Muscle of leg (tissue), 11 donors: ENCODE measurements around the gene B9D1. TPM values are rescaled to one million over a fixed set of nuclear protein-coding genes. Genes with fewer than 3 reads are reported as not detected.

Experiments used
- DNase-seq: peaks from one replicate; pipeline ENCODE4 v3.0.0; 2013
- H3K27ac ChIP-seq: one replicate; pipeline ENCODE4 v1.5.1; 2013; ENCODE audit warnings: mild to moderate bottlenecking, low read length, control low read depth
- H3K27me3 ChIP-seq: one replicate; pipeline ENCODE4 v1.6.1; 2013; ENCODE audit warnings: low read length; ENCODE audit not compliant: control insufficient read depth, insufficient read depth
- H3K36me3 ChIP-seq: one replicate; pipeline ENCODE4 v1.6.1; 2013; ENCODE audit warnings: low read length; ENCODE audit not compliant: control insufficient read depth, insufficient read depth
- H3K4me1 ChIP-seq: one replicate; pipeline ENCODE4 v1.6.1; 2013; ENCODE audit warnings: low read length; ENCODE audit not compliant: control insufficient read depth, insufficient read depth
- H3K4me3 ChIP-seq: one replicate; pipeline ENCODE4 v1.5.1; 2013; ENCODE audit warnings: low read length, control low read depth
- H3K9me3 ChIP-seq: replicated peaks from 2 replicates; pipeline ENCODE4 v1.6.1; 2013; ENCODE audit warnings: low read depth, low read length; ENCODE audit not compliant: control insufficient read depth
- WGBS: methylation state at CpG from one replicate; pipeline ENCODE4 v1.1.5; 2013; ENCODE audit warnings: missing lambda C conversion rate; ENCODE audit not compliant: insufficient coverage; 5-methylcytosine and 5-hydroxymethylcytosine counted together
- polyA plus RNA-seq, 8 donors: library from polyadenylated mRNA; unstranded; fragments of 120-200 nt; gene quantifications; one replicate each; pipeline versions ENCODE4 v1.2.1 to v1.2.3, GENCODE V29; 2013; ENCODE audit warnings: inconsistent platforms in 1 of 8, low replicate concordance in 1 of 8; ENCODE audit not compliant: insufficient read length in 8 of 8, insufficient read depth in 1 of 8
- total RNA-seq: library from RNA; stranded (reverse); fragments of 120-200 nt; gene quantifications from one replicate; pipeline ENCODE4 v1.2.4, GENCODE V29; 2013

B9D1 gene
- total and polyA plus RNA-seq, 9 donors = 5.7 to 9.7 (median 6.7) TPM

GRCh38 chr17:19338031-19338990 is 24.2 kb downstream of the B9D1 start:
- 94% methylated on average over 3 of the region's 7 CpGs for WGBS
- no peak overlapping the region for H3K27ac ChIP-seq
- H3K4me3 ChIP-seq = no peak overlapping the region
- DNase-seq = no peak
- H3K9me3 ChIP-seq = no peaks in the 10 kb centered on the region
- H3K36me3 ChIP-seq = peaks cover 27% of the 10 kb centered on the region
- H3K27me3 ChIP-seq = no peaks in the 10 kb centered on the region
- peaks cover 24% of the 10 kb centered on the region for H3K4me1 ChIP-seq

DNA sequence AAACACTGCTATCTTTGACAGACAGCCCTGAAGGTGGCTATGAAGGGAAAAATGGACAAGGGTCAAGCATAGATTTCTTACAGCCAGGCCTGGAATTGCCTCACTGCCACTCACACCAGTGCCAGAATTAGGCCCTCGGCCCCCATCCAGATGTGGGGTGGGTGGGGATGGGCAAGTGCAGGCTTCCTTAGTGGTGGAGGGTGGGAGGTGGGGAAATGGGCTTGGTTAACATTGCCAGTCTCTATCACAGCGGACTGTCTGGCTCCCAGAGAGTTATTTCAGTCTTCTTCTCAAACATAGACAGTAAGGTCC is 24.9 kb downstream of the B9D1 start:
- no CpG with 5 or more reads among the region's 2 CpGs for WGBS
- H3K36me3 ChIP-seq = peaks cover 31% of the 10 kb centered on the region
- no peak for DNase-seq
- no peaks in the 10 kb centered on the region for H3K27me3 ChIP-seq
- no peak overlapping the region for H3K4me3 ChIP-seq
- H3K4me1 ChIP-seq = peaks cover 25% of the 10 kb centered on the region
- no peaks in the 10 kb centered on the region for H3K9me3 ChIP-seq
- no peak overlapping the region for H3K27ac ChIP-seq

- DNase-seq = no peak
- H3K4me1 ChIP-seq = peaks cover 25% of the 10 kb centered on the region
- no peak overlapping the region for H3K4me3 ChIP-seq
- 62% methylated on average over 16 of the region's 21 CpGs for WGBS
- no peaks in the 10 kb centered on the region for H3K9me3 ChIP-seq
- no peak overlapping the region for H3K27ac ChIP-seq
- peaks cover 36% of the 10 kb centered on the region for H3K36me3 ChIP-seq
- no peaks in the 10 kb centered on the region for H3K27me3 ChIP-seq
Measured at GRCh38 chr17:19336938-19337711, 25.4 kb downstream of the B9D1 start.

DNA sequence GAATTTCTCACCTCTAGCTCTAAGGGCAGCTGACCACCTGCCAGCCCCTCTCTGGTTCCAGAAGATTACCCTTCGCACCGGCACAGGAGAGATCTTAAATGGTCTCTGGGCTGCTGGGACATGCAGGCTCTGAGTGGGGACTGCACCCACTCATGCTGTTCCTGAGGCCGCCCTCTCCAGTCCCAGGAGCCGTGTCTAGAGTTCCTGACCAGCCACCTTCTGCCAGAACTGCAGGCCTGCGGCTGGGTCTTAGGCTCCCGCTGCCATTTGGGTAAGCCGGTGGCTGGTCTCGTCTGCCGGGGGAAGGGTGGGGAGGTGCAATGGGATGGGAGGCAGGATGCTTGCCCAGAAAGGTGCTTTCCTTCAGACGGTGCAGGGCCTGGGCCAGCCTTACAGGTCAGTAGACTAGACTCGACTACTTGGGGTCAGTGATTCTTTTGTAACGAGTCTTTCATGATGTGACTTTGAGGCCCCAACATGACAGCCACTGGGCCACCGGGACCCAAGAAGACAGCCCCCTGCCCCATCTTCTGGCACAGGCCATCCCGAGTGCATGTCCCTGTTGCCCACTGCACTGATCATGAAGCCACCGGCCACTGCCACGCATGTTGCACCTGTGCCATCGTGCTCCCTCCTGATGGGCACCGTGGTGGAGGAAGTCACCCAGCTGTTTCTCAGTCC is 26.4 kb downstream of the B9D1 start:
- no peaks in the 10 kb centered on the region for H3K27me3 ChIP-seq
- H3K4me1 ChIP-seq = peaks cover 26% of the 10 kb centered on the region
- no peaks in the 10 kb centered on the region for H3K9me3 ChIP-seq
- H3K4me3 ChIP-seq = no peak overlapping the region
- H3K27ac ChIP-seq = no peak overlapping the region
- 79% methylated on average over 17 of the region's 18 CpGs for WGBS
- no peak for DNase-seq
- peaks cover 41% of the 10 kb centered on the region for H3K36me3 ChIP-seq

DNA sequence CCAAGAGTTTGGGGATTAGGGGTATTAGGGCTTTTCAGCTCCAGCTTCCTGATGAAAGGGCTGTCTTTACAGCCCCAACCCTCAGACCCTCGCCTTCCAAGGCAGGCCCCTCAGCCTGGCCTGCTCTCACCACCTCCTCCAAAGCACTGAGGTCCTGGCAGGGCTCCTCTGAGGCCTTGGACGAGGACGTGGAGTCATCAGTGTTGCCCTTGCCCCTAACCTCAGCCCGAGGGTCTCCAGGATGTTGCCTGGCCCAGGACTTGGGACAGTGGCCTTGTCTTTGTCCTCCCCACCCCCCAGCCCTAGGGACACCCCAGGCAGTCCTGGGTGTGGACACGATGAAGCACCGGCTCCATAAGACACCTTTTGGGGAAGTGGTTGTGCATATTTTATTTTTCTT is 28.2 kb downstream of the B9D1 start:
- Histone ChIP-seq H3K27me3 (no peaks in the 10 kb centered on the region), H3K9me3 (no peaks in the 10 kb centered on the region), H3K36me3 (peaks cover 54% of the 10 kb centered on the region), H3K4me3 (no peak overlapping the region), H3K27ac (no peak overlapping the region), H3K4me1 (peaks cover 26% of the 10 kb centered on the region)
- no peak for DNase-seq
- 74% methylated on average over 4 of the region's 6 CpGs for WGBS

DNA sequence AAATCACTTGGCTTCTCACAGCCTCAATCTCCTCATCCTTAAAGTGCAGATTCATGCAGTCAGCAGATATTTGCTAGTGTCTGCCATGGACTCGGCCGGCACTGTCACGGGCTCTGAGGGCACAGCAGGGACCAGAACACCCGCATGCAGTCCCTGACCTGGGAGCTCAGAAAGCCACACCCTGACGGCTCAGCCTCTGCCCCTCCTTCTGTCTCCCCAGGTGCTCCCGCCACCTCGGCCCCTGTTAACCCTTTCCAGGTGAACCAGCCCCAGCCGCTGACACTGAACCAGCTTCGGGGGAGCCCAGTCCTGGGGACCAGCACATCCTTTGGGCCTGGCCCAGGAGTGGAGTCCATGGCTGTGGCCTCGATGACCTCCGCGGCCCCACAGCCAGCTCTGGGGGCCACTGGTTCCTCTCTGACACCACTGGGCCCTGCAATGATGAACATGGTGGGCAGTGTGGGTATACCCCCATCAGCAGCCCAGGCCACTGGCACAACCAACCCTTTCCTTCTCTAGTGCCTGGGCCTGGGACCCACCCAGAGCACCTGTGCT is 28.7 kb downstream of the B9D1 start:
- H3K27me3 ChIP-seq = no peaks in the 10 kb centered on the region
- no peaks in the 10 kb centered on the region for H3K9me3 ChIP-seq
- 71% methylated on average over 10 of the region's 12 CpGs for WGBS
- no peak overlapping the region for H3K27ac ChIP-seq
- no peak overlapping the region for H3K4me3 ChIP-seq
- peaks cover 26% of the 10 kb centered on the region for H3K4me1 ChIP-seq
- DNase-seq = no peak
- peaks cover 59% of the 10 kb centered on the region for H3K36me3 ChIP-seq

- Histone ChIP-seq H3K4me3 (no peak overlapping the region), H3K27ac (no peak overlapping the region), H3K36me3 (peaks cover 60% of the 10 kb centered on the region), H3K27me3 (no peaks in the 10 kb centered on the region), H3K4me1 (peaks cover 23% of the 10 kb centered on the region), H3K9me3 (no peaks in the 10 kb centered on the region)
- 86% methylated on average over 1 of the region's 1 CpG for WGBS
- no peak for DNase-seq
Measured at GRCh38 chr17:19333132-19333440, 29.4 kb downstream of the B9D1 start.

- DNase-seq = no peak
- H3K4me1 ChIP-seq = peaks cover 18% of the 10 kb centered on the region
- peak overlapping the region; percentile 47 for H3K27ac ChIP-seq
- no peak overlapping the region for H3K4me3 ChIP-seq
- H3K9me3 ChIP-seq = no peaks in the 10 kb centered on the region
- no peaks in the 10 kb centered on the region for H3K27me3 ChIP-seq
- WGBS = 82% methylated on average over 5 of the region's 6 CpGs
- H3K36me3 ChIP-seq = peaks cover 60% of the 10 kb centered on the region
Measured at GRCh38 chr17:19332371-19333131, 30.0 kb downstream of the B9D1 start.

DNA sequence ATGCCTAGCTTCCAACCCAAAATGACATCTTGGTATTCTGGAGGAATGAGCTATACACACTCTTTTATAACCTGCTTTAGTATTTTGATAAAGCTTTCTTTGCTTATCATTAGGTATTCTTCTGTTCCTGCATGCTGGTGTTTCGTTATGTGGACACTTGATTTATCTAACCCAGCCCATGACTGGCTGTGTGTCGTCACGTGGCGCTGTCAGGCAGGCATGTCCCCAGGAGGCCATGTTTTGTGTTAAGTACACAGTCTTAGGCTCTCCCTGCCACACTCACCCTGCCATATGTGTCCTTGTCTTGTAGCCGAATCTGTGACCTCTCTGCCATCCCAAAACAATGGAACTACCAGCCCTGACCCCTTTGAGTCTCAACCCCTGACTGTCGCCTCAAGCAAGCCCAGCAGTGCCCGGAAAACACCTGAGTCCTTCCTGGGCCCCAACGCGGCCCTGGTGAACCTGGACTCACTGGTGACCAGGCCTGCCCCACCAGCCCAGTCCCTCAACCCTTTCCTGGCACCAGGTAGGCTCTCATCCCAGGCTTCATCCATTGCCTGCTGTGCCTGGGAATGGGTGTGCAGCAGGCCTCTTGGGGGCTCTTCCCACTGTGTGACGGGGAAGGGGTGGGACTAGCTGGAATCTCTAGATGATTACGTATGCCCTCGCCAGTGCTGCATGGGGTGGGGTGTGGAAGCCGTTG is 30.8 kb downstream of the B9D1 start:
- no peaks in the 10 kb centered on the region for H3K27me3 ChIP-seq
- no peak for DNase-seq
- peaks cover 53% of the 10 kb centered on the region for H3K36me3 ChIP-seq
- H3K4me3 ChIP-seq = no peak overlapping the region
- peak overlapping the region; percentile 62 for H3K27ac ChIP-seq
- no peaks in the 10 kb centered on the region for H3K9me3 ChIP-seq
- H3K4me1 ChIP-seq = peaks cover 16% of the 10 kb centered on the region
- 92% methylated on average over 8 of the region's 13 CpGs for WGBS
